AG08396 (cell line): Measurements from ENCODE around the gene ARHGEF37.
"Not testable (repeated sequence)": the region's sequence is repeated elsewhere in the genome, so short reads cannot be mapped to it uniquely, and the experiment has no call there.

Experiments used
- DNase-seq: peaks from one replicate; pipeline ENCODE4 v3.0.0; 2012; ENCODE audit warnings: low spot score, mixed read lengths

The ARHGEF37 gene, protein sequence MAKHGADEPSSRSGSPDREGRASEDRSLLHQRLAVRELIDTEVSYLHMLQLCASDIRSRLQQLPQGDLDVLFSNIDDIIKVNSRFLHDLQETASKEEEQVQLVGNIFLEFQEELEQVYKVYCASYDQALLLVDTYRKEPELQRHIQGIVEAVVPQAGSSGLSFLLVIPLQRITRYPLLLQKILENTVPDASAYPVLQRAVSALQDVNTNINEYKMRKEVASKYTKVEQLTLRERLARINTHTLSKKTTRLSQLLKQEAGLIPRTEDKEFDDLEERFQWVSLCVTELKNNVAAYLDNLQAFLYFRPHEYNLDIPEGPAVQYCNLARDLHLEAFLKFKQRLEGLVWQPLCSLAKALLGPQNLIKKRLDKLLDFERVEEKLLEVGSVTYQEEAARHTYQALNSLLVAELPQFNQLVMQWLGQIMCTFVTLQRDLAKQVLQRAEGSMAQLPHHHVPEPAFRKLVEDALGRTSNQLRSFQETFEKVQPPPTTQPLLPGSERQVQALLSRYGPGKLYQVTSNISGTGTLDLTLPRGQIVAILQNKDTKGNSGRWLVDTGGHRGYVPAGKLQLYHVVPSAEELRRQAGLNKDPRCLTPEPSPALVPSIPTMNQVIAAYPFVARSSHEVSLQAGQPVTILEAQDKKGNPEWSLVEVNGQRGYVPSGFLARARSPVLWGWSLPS

DNA sequence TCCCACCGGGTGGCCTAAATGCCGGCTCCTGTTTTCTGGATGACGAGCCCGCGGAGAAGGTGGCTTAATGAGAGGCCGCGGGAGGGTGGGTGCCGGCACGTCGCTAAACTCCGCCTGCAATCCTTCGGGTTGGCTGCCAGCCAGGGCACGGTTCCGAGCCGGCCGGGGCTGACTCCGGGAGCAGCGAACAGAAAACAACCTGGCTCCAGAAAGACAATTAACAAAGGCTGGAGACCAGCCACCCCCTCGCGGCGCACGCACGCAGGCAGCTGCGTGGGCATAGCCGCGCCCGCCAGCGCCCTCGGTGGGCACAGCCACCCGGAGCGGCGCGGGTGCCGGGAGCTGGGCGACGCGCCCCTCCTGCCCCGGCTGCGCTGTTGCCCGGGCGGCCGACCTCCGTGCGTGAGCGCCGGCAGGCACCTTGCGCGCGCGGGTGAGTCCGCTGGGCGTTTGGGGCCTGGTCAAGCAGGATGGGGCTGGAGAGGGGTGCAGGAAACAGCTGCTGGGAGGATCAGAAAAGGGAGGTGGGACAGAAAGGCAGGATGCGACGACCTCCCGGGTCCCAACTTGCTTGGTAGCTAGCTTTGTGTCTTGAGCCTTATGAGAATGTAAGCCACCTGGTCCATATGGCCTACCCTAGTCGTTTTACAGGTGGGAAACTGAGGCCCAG, at the start of gene ARHGEF37:
ARHGEF37 (plus strand) TSS at position 307 of the 670 bp plus-strand sequence. CDS start 16,272 bp downstream, outside the sequence.
- DNase-seq, result peak; percentile 69

GRCh38 chr5:149532413-149532812, 48.9 kb upstream of the ARHGEF37 start:
- no peak for DNase-seq

DNA sequence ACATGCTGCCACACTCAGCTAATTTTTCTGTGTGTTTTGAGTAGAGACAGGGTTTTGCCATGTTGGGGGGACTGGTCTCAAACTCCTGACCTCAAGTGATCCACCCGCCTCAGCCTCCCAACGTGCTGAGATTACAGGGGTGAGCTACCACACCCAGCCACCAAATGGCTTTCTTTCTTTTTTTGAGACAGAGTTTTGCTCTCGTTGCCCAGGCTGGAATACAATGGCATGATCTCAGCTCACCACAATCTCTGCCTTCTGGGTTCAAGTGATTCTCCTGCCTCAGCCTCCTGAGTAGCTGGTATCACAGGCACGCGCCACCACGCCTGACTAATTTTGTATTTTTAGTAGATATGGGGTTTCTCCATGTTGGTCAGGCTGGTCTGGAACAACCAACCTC, 45.5 kb upstream of the ARHGEF37 start:
- DNase-seq, result not testable (repeated sequence)

- DNase-seq, result no peak
These were observed 43.8 kb upstream of the ARHGEF37 start for GRCh38 chr5:149537374-149537975.

DNA sequence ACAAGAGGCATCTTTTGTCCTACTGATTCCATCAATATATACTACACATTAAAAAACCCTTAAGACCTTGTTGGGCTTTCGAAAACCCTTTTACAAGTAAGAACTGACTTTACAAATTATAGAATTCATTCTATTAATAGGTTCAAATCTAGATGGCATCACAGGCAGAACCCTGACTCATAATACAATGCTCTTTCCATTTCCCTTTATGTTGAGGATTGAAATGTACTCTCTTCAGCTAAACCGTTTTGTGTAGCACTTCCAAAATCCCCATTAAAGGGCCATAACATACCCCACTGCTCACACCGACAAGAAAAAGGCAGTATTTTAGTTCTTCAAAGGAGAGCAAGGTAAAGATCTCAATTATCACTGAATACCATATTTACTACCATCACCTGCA, 41.2 kb upstream of the ARHGEF37 start:
- DNase-seq, result no peak

GRCh38 chr5:149541893-149542292, 39.4 kb upstream of the ARHGEF37 start:
- no peak for DNase-seq

DNA sequence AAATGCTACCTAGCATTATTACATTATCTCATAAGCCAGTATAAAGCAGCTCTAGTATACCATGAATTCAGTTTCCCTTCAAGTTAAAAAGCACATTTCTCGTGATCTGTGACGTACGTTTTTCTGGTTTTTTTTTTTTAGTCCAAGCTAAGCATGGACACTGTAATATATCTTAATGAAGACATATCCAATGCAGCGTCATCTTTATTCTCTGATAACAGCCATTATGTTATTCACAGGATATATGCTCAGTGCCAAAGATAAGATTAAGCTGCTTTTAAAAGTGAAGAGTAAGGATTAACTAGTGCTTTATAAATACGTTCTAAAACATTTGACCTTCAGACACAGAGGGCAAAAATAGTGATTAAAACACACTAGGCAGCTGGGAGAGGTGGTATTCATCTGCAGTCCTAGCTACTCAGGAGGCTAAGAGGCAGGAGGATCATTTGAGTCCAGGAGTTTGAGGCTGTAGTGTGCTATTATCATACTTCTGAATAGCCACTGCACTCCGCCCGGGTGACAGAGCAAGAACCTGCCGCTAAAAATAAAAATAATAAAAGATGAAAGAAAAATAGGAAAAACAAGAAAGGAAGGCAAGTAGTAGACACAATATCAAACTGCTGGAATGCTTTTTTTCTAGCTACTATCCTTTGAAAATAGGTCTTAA, 37.8 kb upstream of the ARHGEF37 start:
- DNase-seq, result no peak

- DNase-seq, result no peak
These were observed 37.3 kb upstream of the ARHGEF37 start for GRCh38 chr5:149544028-149544420.

DNA sequence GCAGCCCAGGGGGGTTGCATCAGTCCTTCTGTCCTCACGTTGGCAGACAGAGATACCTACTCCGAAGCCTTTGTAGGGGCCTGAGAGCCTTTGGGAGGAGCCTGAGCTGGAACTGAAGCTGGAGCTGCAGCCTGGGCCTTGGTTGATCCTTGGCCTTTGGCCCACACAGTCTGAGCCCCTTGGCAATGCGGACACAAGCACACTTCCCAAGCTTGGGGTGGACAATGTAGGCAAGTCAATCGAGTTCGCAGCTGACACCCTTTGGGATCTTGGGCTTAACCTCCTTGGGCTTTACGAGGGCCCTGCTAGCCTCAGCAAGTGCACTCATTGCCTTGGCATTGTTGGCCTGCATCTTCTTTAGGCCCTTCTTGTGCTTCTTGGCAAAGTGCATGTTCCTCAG, 36.0 kb upstream of the ARHGEF37 start:
- no peak for DNase-seq

GRCh38 chr5:149546974-149547373, 34.3 kb upstream of the ARHGEF37 start:
- DNase-seq, result no peak

DNA sequence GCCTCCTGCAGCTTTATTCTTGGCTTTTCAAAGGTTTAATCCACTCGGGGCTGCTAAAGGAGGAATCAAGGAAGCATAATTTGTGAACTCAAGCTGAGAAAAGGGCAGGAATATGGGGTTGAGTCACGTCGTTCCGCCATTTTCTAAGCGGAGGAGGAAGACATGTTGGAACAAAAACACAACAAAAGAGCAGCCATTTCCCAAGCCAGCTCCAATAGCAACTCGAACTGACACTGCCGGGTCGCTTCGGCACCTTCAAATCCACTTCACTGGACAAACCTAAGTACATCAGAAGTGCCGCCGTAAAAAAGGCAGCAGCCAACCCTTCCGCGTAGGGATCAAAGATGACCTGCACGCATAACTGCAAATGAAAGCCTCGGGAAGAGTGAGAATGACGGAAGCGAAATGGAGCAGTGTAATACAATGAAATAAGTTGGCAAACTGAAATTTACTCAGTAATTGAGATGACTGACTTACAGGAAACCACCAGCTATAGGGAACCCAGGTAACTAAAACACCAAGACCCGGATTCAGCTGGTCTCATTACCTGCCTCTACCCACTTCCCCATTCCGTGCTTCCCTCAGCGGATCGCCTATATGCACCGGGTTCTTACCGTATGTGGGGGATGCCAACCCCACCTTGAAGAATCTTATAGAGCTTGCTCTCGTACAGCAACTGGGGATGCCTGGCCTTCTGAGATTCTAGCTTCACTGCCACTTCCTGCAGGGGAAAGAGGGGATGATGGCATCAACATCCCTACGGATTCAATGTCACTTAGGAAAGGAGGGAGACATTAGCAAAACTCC, 31.6 kb upstream of the ARHGEF37 start:
- DNase-seq, result peak; percentile 39

- DNase-seq, result peak; percentile 48
These were observed 31.1 kb upstream of the ARHGEF37 start for GRCh38 chr5:149550268-149550583.

DNA sequence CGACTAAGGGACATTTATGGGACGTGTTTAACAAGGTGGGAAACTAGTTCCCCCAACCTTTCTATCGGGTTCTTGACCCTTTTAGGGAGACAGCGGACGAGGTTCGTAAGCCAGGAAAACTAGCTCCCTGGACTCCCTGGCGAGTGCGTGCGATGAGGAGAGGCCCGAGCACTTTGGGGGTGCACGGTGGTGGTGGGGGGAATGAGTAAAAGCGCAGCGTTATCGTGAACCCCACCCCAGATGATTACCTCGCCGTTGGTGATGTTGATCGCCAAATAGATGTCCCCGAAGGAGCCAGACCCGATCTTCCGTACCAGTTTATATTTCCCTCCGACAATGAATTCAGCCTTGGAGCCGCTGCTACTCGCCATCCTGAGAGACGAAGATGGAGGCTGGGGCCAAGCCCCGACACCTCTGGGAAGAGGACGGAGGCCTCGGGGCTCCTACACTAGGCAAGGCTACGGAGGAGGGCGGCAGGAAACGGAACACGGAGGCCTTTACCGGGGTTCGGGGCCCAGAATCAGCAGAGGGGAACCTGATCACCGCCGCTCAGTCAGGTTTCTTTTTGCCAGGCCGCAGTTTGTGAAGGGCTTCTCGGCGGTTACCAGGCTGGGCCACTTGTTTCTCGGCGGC, 30.6 kb upstream of the ARHGEF37 start:
- DNase-seq, result peak; percentile 16

GRCh38 chr5:149551227-149552037, 29.9 kb upstream of the ARHGEF37 start, which contains the start of gene CSNK1A1:
CSNK1A1 (minus strand) TSS chr5:149551439; CDS start chr5:149550964, 475 bp downstream.
- DNase-seq, result peak; percentile 99

GRCh38 chr5:149552038-149552494, 29.2 kb upstream of the ARHGEF37 start:
- DNase-seq, result no peak

GRCh38 chr5:149552553-149553160, 28.6 kb upstream of the ARHGEF37 start:
- DNase-seq, result no peak

DNA sequence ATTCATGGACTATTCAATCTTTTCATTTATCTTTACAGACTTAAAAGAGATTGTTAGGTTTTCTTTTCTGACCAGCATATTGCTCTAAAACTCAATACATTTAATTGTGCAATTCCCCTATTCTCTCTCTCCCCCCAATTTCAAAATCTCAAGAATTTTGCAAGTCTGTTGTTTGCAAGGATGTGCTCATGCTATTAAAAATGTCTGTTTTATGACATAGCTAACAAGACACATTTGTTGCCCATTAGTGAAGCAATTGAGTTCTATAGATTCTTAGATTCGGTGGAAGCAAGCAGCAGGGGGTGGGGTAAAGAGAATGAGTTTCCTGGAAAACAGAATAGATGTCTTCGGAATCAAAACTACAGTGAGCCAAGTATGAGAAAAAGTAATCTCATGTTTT, 21.6 kb upstream of the ARHGEF37 start:
- no peak for DNase-seq

DNA sequence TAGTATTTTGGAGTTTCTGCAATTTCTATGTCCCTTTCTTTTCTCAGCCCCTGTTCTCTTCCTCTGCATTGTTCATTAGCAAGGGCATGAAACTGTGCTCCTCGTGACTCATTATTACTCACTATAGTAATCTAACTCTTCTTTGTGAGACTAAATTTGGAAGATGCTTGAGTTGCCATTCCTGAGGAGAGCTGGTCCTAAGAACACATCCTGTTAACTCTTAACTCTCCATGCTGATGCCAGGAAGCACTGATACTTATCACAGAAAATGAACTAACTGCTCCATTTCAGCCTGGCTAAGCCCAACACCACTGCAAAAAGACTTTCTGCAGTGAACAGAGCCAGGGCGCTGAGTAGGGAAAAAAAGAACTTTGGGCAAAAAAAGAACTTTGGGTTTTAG, 19.4 kb upstream of the ARHGEF37 start:
- peak; percentile 70 for DNase-seq

DNA sequence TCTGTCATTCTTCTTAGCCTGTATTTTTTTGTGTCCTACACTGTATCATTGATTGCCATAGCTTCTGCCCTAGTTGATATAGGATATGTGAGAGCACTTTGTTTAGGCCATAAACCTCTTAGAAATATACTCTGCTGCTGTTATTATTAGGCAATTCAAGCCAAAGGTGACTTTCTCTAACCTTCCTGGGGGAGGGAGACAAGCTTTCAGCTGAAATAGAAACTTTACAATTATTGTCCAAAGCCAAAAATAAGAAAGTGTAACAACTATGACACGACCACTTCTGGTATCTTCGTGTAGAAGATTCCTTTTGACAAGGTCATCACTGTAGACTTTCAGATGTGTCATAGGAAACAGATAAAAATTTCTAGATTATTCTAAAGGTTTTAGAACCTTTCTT, 17.8 kb upstream of the ARHGEF37 start:
- no peak for DNase-seq
